Progenitor cell of endocrine pancreas (in vitro differentiated cells): Measurements from ENCODE around the gene E2F4. TPM values are rescaled to one million over a fixed set of nuclear protein-coding genes. Genes with fewer than 3 reads are reported as not detected.

Experiments
- DNase-seq: peaks from one replicate; pipeline ENCODE4 v3.0.0; 2021; ENCODE audit warnings: low spot score; ENCODE audit not compliant: unreplicated experiment
- H3K27ac Mint-ChIP-seq: 2 replicates; pipeline ENCODE4 v1.8.0; 2021; ENCODE audit warnings: mild to moderate bottlenecking, moderate library complexity, mixed read lengths
- H3K27me3 Mint-ChIP-seq: 2 replicates; pipeline ENCODE4 v1.8.0; 2021; ENCODE audit warnings: mixed read lengths
- H3K36me3 Mint-ChIP-seq: 2 replicates; pipeline ENCODE4 v1.8.0; 2022; ENCODE audit warnings: mixed read lengths; ENCODE audit not compliant: insufficient read depth
- H3K4me1 Mint-ChIP-seq: 2 replicates; pipeline ENCODE4 v1.8.0; 2021; ENCODE audit warnings: low read depth, mixed read lengths
- H3K4me3 Mint-ChIP-seq: 2 replicates; pipeline ENCODE4 v1.8.0; 2021; ENCODE audit warnings: low read depth, mild to moderate bottlenecking, moderate library complexity, mixed read lengths
- H3K9me3 Mint-ChIP-seq: 2 replicates; pipeline ENCODE4 v1.8.0; 2021; ENCODE audit warnings: low read depth, mixed read lengths
- CTCF ChIP-seq: fragments of 200-600 bp; sonication (generic); IDR thresholded peaks from one replicate; pipeline ENCODE4 v1.5.0; 2021; ENCODE audit warnings: antibody characterized with exemption, mild to moderate bottlenecking; ENCODE audit not compliant: unreplicated experiment
- total RNA-seq: library from RNA; stranded (reverse); gene quantifications from 2 replicates; pipeline ENCODE4 v1.2.1, GENCODE V29; 2021

E2F4 gene
- total RNA-seq, 1 donor from 2014 or later = 82.1 TPM

GRCh38 chr16:67150833-67151396 lies 41.0 kb upstream of the E2F4 start, which contains the start of gene B3GNT9:
B3GNT9 (minus strand) TSS chr16:67150998; CDS start chr16:67150485, 513 bp downstream.
- Mint-ChIP-seq H3K9me3 (no peaks in the 10 kb centered on the region), H3K4me3 (peak within 1 kb of the TSS; percentile 71), H3K27me3 (peaks cover 43% of the 10 kb centered on the region), H3K4me1 (peaks cover 3% of the 10 kb centered on the region), H3K36me3 (peaks cover 10% of the 10 kb centered on the region), H3K27ac (peak within 1 kb of the TSS; percentile 80)
- DNase-seq = no peak
- TF ChIP-seq CTCF = no peak

- Mint-ChIP-seq H3K4me3 (peak overlapping the region; percentile 71), H3K27ac (no peak overlapping the region), H3K27me3 (peaks cover 49% of the 10 kb centered on the region), H3K36me3 (peaks cover 10% of the 10 kb centered on the region), H3K9me3 (no peaks in the 10 kb centered on the region), H3K4me1 (peaks cover 5% of the 10 kb centered on the region)
- no peak for TF ChIP-seq CTCF
- no peak for DNase-seq
These were observed 40.4 kb upstream of the E2F4 start for GRCh38 chr16:67151431-67152097.

- Mint-ChIP-seq H3K4me3 (peak overlapping the region; percentile 65), H3K9me3 (no peaks in the 10 kb centered on the region), H3K27me3 (peaks cover 74% of the 10 kb centered on the region), H3K27ac (no peak overlapping the region), H3K36me3 (no peaks in the 10 kb centered on the region), H3K4me1 (peaks cover 5% of the 10 kb centered on the region)
- no peak for TF ChIP-seq CTCF
- DNase-seq = no peak
These were observed 37.2 kb upstream of the E2F4 start for GRCh38 chr16:67154578-67155294.

- DNase-seq = peak; percentile 80
- Mint-ChIP-seq H3K9me3 (no peaks in the 10 kb centered on the region), H3K27me3 (peaks cover 79% of the 10 kb centered on the region), H3K4me1 (peaks cover 5% of the 10 kb centered on the region), H3K4me3 (peak overlapping the region; percentile 65), H3K36me3 (no peaks in the 10 kb centered on the region), H3K27ac (no peak overlapping the region)
- TF ChIP-seq CTCF = peak; percentile 99
These were observed 36.4 kb upstream of the E2F4 start for GRCh38 chr16:67155295-67156142.
